GM12873 (cell line): Measurements from ENCODE around the gene BMERB1.

Experiments
- TF ChIP-seq, protein P1 (sequence below): IDR thresholded peaks from 2 replicates; pipeline ENCODE4 v1.5.1; 2012; ENCODE audit warnings: low read depth, mild to moderate bottlenecking, moderate library complexity, low read length, control low read depth; ENCODE audit not compliant: insufficient read depth; ENCODE audit errors: missing control alignments

The BMERB1 gene

DNA sequence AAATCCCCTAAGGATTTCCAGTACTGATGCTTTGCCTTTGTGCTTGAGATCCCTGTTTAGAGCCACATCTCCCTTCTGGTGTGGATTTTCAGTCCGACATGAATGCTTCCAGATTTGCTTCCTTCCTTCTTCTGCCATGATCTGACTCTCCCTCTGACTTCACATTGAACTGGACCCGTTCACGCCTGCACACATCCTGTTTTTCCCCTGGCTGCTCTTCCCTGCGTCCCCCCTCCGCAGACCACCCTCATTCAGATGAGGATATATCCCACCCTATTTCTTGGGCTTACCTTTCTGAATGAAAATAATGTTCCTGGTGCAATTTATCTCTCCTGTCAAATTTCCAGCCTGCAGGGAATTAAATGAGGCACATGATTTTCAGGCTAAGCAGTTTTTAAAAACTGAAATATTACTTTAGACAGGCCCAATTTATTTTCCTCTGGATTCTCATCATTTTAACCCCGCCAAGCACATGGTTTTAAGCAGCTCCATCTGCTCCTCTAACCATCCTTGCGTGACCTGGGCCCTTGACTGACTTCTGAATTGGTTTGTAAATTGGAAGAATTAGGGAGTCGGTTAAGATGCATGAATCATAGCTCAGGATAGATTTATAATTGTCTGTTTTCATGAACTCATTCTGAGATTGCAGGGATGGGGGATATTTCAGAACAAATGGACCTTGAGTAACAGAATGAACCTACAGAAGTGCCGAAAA, 59.2 kb downstream of the BMERB1 start:
- TF ChIP-seq, protein P1, sequence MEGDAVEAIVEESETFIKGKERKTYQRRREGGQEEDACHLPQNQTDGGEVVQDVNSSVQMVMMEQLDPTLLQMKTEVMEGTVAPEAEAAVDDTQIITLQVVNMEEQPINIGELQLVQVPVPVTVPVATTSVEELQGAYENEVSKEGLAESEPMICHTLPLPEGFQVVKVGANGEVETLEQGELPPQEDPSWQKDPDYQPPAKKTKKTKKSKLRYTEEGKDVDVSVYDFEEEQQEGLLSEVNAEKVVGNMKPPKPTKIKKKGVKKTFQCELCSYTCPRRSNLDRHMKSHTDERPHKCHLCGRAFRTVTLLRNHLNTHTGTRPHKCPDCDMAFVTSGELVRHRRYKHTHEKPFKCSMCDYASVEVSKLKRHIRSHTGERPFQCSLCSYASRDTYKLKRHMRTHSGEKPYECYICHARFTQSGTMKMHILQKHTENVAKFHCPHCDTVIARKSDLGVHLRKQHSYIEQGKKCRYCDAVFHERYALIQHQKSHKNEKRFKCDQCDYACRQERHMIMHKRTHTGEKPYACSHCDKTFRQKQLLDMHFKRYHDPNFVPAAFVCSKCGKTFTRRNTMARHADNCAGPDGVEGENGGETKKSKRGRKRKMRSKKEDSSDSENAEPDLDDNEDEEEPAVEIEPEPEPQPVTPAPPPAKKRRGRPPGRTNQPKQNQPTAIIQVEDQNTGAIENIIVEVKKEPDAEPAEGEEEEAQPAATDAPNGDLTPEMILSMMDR: no peak

DNA sequence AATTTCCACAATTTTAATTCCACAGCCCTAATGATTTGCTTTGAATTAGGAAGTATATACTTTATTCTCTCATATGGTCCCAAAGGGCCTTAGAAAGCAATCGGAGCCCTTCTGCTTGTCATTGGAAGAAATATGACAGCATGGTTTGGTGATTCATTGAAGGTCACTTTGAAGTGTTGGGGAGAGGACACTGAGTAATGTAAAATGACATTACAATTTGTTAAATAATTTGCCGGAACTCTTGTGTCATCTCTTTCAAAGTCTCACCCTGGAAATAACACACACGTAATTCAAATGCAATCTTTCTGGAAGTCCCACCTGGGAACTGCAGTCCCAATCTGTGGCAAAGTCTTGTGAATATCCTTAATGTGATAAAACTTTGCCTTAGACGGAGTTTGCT, 59.8 kb downstream of the BMERB1 start:
- TF ChIP-seq, protein P1: no peak

DNA sequence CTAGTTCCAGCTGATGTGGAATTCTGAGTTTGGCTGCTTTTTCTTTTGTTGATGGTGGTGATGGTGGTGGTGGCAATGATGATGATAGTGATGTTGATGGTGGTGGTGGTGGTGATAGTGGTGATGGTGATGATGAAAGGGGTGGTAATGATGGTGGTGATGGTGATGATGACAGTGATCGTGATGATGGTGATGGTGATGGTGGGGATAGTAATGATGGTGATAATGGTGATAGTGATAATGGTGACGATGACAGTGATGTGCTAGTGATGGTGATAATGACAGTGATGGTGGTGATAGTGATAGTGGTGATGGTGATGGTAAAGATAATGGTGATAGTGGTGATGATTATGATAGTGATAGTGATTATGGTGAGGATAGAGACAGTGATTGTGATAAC, 61.5 kb downstream of the BMERB1 start:
- TF ChIP-seq, protein P1: no peak

DNA sequence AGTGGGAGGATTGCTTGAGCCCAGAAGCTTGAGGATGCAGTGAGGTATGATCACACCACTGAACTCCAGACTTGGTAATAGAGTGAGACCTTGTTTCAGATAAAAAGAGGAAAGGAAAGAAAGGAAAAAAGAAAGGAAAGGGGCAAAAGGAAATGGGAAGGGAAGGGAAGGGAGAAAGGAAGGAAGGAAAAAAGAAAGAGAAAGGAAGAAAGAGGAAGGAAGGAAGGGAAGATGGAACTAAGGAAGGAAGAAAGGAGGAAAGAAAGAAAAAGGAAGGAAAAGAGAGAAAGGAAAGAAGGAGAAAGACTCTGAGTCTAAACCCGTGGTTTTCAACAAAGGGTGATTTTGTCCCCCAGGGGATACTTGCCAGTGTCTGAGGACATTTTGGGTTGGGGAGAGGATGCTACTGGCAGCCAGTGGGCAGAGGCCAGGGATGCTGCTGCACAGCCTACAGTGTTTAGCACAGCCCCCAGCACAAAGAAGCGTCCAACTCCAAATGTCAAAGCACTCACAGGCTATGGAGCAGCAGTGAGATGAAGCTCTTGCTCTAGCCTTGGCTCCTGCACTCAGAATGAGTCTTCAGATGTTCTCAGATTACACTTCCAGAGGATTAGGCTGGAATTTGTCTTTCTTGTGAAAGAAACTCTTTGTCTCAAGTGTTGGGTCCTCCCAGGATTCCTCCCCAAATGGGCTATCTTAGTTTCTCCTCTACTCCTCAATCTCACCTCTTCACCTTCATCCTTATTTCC, 64.2 kb downstream of the BMERB1 start:
- TF ChIP-seq, protein P1: no peak

DNA sequence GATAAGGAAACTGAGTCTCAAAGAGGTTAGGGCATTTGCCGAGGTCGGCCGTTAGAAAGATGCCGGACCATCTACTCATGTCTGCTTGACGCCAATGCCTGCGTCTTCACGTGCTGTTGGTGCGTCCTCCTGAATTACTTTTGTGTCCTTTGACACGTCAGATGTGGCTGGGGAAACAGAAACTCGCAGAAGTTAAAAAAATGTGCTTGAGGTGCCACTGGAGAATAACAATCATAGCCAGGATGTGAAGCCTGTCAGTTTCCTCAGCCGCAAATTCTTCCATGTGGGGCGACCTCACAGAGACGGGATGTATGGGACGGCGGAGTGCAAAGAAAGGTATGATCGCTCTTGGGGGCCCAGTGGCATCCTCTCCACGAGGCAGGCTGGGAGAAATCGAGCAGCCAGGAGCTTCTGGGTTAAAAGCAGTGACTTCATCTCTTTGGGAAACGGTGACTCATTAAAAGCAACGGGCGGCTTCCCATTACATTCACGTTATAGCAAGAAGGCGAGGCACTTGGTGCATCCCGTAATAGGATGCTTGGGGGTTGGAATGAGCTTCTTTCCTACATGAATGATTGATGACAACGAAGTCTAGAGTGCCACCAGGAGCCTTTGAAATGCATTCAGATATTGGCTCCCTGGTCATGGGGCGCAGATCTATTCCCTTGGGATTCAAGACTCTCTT, 67.8 kb downstream of the BMERB1 start:
- TF ChIP-seq, protein P1: no peak

DNA sequence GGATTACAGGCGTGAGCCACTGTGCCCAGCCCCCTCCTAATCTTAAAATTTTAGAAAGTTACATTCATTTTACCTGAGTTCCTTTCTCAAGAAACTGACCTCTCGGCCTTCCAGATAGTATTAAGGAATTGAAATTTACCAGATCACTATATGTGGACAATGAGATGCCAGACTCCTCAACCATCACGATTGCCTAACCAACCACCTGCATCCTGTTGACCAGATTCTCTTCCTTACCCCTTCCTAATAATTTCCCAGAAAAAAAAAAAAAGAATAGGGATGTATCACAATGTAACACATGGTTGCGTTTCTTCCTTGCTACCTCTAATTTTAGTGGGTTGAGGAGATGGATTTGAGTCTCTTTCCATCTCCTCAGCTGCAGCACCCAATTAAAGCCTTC, 72.1 kb downstream of the BMERB1 start:
- TF ChIP-seq, protein P1: no peak

DNA sequence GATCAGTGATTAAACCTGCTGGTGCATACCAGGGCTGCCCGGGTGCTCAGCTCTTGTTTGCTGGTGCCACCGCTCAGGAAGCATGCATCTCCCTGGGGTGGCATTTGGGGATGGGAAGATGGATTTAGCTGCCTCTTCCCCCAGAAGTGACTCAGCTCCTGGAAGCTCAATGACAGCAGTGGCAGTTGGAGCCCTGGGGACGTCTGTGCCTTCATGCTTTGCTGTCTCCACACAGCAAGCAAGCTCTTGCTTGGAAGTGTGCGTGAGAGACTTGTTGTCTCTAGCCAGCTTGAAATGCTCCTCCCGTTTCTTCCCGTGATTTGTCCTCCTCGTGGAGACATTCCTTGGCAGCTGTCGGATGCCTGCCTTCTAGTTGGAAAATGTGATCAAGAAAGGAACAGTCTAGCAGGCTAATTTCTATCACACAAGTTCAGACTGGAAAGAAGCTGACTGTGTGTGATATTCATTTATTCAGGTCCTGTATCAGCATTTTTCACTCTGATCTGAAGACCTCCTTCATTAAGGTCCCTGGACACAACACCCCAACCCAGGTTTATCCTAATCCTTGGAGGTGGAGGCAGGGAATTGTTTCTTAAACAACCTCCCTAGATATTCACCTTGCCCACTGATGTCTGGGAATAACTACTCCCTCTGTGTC, 73.0 kb downstream of the BMERB1 start:
- TF ChIP-seq, protein P1: no peak
